ENCODE results near the gene GALNT13. TPM values are rescaled to one million over a fixed set of nuclear protein-coding genes. Genes with fewer than 3 reads are reported as not detected.

GALNT13 gene
- total and polyA plus RNA-seq, 10 of the 15 experiments (the other 5 are each of a cell fraction or from before 2014, with no cell fraction given), result 0.04 TPM; not detected in 9

- FAIRE-seq (no peak), DNase-seq (ENCODE audit: low read depth, low spot score) (no peak), ATAC-seq (no peak)
- in situ Hi-C loops (cut with MboI), result no loop called here
- Histone ChIP-seq H3K36me3 (ENCODE audit: control insufficient read depth in 2 of 2, insufficient read depth in 2 of 2, low read length in 1 of 2) (no peaks in the 10 kb centered on the region), H2AFZ (ENCODE audit: control insufficient read depth, low read depth, low read length) (no peak overlapping the region), H3K79me2 (ENCODE audit: control insufficient read depth, insufficient read depth, low read length) (no peaks in the 10 kb centered on the region), H3K9ac (ENCODE audit: control insufficient read depth, insufficient read depth, low read length) (no peak overlapping the region), H3K27ac (ENCODE audit: control insufficient read depth, insufficient read depth) (no peak overlapping the region), H3K4me1 (ENCODE audit: control insufficient read depth, insufficient read depth, low read length) (no peaks in the 10 kb centered on the region), H3K4me2 (ENCODE audit: control insufficient read depth, insufficient read depth) (no peak overlapping the region), H3K27me3 (replicated peaks in 1 of 2; ENCODE audit: control insufficient read depth in 2 of 2, insufficient read depth in 2 of 2, low read length in 1 of 2) (no peaks in the 10 kb centered on the region), H4K20me1 (ENCODE audit: control insufficient read depth, insufficient read depth) (no peaks in the 10 kb centered on the region), H3K4me3 (no peak overlapping the region), H3K9me3 (replicated peaks; ENCODE audit: control insufficient read depth, insufficient read depth, low read length) (no peaks in the 10 kb centered on the region)
- no TSS peak for BruUV-seq (replicated peaks)
- TF ChIP-seq POLR2AphosphoS5 (IDR thresholded peaks at IDR 0.05; ENCODE audit: low read length) (no peak), NR2F1 (conservative IDR thresholded peaks at IDR 0.05) (no peak)
- ChIA-PET POLR2A (no interaction called here), RAD21 (ENCODE audit: unreplicated experiment) (no interaction called here), SMC1A (ENCODE audit: uncharacterized antibody, unreplicated experiment) (no interaction called here), CTCF (no interaction called here)
- intact Hi-C loops (cut with micrococcal nuclease; ENCODE audit: unreplicated experiment), result no loop called here
- WGBS (ENCODE audit: insufficient coverage, insufficient replicate concordance, low lambda C conversion rate, missing lambda C conversion rate), result 45% methylated on average over 10 of the region's 12 CpGs
Observed at GRCh38 chr2:154240921-154241379, 369.2 kb downstream of the GALNT13 start.

DNA sequence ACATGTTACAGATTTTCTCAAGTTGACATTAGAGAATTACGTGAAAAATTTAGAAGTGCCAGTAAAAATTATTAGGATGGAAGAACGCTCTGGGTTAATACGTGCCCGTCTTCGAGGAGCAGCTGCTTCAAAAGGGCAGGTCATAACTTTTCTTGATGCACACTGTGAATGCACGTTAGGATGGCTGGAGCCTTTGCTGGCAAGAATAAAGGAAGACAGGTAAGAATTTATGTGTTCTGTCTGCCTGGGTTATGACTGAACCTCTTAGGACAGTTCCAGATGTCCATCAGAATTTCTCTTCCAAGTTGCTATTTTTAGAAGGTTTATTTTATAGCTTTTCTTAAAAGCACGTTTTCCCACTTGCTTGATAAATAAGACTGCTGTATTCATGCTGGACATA, 371.0 kb downstream of the GALNT13 start:
- no TSS peak for BruUV-seq (replicated peaks)
- no peak overlapping the region for H3K27ac ChIP-seq (ENCODE audit: control insufficient read depth, insufficient read depth)
- DNase-seq (ENCODE audit: low read depth, low spot score) (no peak), ATAC-seq (no peak), FAIRE-seq (no peak)
- H3K36me3 ChIP-seq (ENCODE audit: control insufficient read depth in 2 of 2, insufficient read depth in 2 of 2, low read length in 1 of 2), result no peaks in the 10 kb centered on the region
- CTCF ChIA-PET, result no interaction called here
- RAD21 ChIA-PET (ENCODE audit: unreplicated experiment), result no interaction called here
- H2AFZ ChIP-seq (ENCODE audit: control insufficient read depth, low read depth, low read length), result no peak overlapping the region
- no peaks in the 10 kb centered on the region for H3K79me2 ChIP-seq (ENCODE audit: control insufficient read depth, insufficient read depth, low read length)
- H3K27me3 ChIP-seq (replicated peaks in 1 of 2; ENCODE audit: control insufficient read depth in 2 of 2, insufficient read depth in 2 of 2, low read length in 1 of 2), result no peaks in the 10 kb centered on the region
- POLR2A ChIA-PET, result no interaction called here
- H3K4me3 ChIP-seq, result no peak overlapping the region
- WGBS (ENCODE audit: insufficient coverage, insufficient replicate concordance, low lambda C conversion rate, missing lambda C conversion rate), result 2% methylated on average over 7 of the region's 7 CpGs
- H3K4me2 ChIP-seq (ENCODE audit: control insufficient read depth, insufficient read depth), result no peak overlapping the region
- H3K9ac ChIP-seq (ENCODE audit: control insufficient read depth, insufficient read depth, low read length), result no peak overlapping the region
- H3K9me3 ChIP-seq (replicated peaks; ENCODE audit: control insufficient read depth, insufficient read depth, low read length), result no peaks in the 10 kb centered on the region
- H4K20me1 ChIP-seq (ENCODE audit: control insufficient read depth, insufficient read depth), result no peaks in the 10 kb centered on the region
- no peaks in the 10 kb centered on the region for H3K4me1 ChIP-seq (ENCODE audit: control insufficient read depth, insufficient read depth, low read length)
- intact Hi-C loops (cut with micrococcal nuclease; ENCODE audit: unreplicated experiment) (no loop called here), in situ Hi-C loops (cut with MboI) (no loop called here)
- SMC1A ChIA-PET (ENCODE audit: uncharacterized antibody, unreplicated experiment), result no interaction called here
- TF ChIP-seq TBL1XR1 (IDR thresholded peaks at IDR 0.05; ENCODE audit: low read depth, low read length) (no peak), ESRRA (IDR thresholded peaks at IDR 0.05; ENCODE audit: low read length) (no peak), STAT3 (IDR thresholded peaks at IDR 0.05; ENCODE audit: low read depth, low read length) (no peak), IKZF1 (conservative IDR thresholded peaks at IDR 0.05) (no peak), ZZZ3 (IDR thresholded peaks at IDR 0.05; ENCODE audit: control insufficient read depth, insufficient read length, low read depth) (no peak), MYC (IDR thresholded peaks at IDR 0.05; ENCODE audit: insufficient read depth, insufficient read length, insufficient replicate concordance, low read length, severe bottlenecking) (no peak), NFYA (IDR thresholded peaks at IDR 0.05; ENCODE audit: borderline replicate concordance, low read depth, low read length) (no peak), ZNF207 (IDR thresholded peaks at IDR 0.05; ENCODE audit: borderline replicate concordance) (no peak), SREBF1 (IDR thresholded peaks at IDR 0.05; ENCODE audit: low read length) (no peak), NKRF (conservative IDR thresholded peaks at IDR 0.05) (no peak), CBFB (IDR thresholded peaks at IDR 0.05; ENCODE audit: low read depth) (no peak)
- TF ChIP-seq, protein P1, sequence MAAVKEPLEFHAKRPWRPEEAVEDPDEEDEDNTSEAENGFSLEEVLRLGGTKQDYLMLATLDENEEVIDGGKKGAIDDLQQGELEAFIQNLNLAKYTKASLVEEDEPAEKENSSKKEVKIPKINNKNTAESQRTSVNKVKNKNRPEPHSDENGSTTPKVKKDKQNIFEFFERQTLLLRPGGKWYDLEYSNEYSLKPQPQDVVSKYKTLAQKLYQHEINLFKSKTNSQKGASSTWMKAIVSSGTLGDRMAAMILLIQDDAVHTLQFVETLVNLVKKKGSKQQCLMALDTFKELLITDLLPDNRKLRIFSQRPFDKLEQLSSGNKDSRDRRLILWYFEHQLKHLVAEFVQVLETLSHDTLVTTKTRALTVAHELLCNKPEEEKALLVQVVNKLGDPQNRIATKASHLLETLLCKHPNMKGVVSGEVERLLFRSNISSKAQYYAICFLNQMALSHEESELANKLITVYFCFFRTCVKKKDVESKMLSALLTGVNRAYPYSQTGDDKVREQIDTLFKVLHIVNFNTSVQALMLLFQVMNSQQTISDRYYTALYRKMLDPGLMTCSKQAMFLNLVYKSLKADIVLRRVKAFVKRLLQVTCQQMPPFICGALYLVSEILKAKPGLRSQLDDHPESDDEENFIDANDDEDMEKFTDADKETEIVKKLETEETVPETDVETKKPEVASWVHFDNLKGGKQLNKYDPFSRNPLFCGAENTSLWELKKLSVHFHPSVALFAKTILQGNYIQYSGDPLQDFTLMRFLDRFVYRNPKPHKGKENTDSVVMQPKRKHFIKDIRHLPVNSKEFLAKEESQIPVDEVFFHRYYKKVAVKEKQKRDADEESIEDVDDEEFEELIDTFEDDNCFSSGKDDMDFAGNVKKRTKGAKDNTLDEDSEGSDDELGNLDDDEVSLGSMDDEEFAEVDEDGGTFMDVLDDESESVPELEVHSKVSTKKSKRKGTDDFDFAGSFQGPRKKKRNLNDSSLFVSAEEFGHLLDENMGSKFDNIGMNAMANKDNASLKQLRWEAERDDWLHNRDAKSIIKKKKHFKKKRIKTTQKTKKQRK (IDR thresholded peaks at IDR 0.05; ENCODE audit: low read depth, low read length), result no peak

All from GM12878 (cell line).